ENCODE results near the gene RPL3.
"Not testable (repeated sequence)": the region's sequence is repeated elsewhere in the genome, so short reads cannot be mapped to it uniquely, and the experiment has no call there.

RPL3 gene

GRCh38 chr22:39319284-39320022 is at the start of gene RPL3:
RPL3 (minus strand) TSS chr22:39319623; CDS start chr22:39319597, 26 bp downstream.
- peak; percentile 99 for DNase-seq

- DNase-seq = no peak
These were observed 49.8 kb upstream of the RPL3 start for GRCh38 chr22:39369186-39369585.

GRCh38 chr22:39368461-39368911 is 49.1 kb upstream of the RPL3 start:
- DNase-seq = peak; percentile 66

GRCh38 chr22:39367035-39367434 is 47.6 kb upstream of the RPL3 start:
- DNase-seq = peak; percentile 35

- no peak for DNase-seq
These were observed 46.0 kb upstream of the RPL3 start for GRCh38 chr22:39365492-39365780.

GRCh38 chr22:39364714-39365491 is 45.5 kb upstream of the RPL3 start:
- DNase-seq = peak; percentile 64

- DNase-seq = peak; percentile 99
These were observed 44.5 kb upstream of the RPL3 start for GRCh38 chr22:39363751-39364515.

- peak; percentile 25 for DNase-seq
These were observed 43.5 kb upstream of the RPL3 start for GRCh38 chr22:39362932-39363331.

GRCh38 chr22:39362271-39362670 is 42.8 kb upstream of the RPL3 start:
- DNase-seq = peak; percentile 33

GRCh38 chr22:39361496-39361895 is 42.1 kb upstream of the RPL3 start:
- DNase-seq = peak; percentile 59

- DNase-seq = peak; percentile 35
These were observed 41.4 kb upstream of the RPL3 start for GRCh38 chr22:39360674-39361413.

- no peak for DNase-seq
These were observed 40.8 kb upstream of the RPL3 start for GRCh38 chr22:39360242-39360641.

GRCh38 chr22:39359659-39360195 is 40.3 kb upstream of the RPL3 start:
- DNase-seq = no peak

GRCh38 chr22:39358197-39358596 is 38.8 kb upstream of the RPL3 start:
- peak; percentile 51 for DNase-seq

- not testable (repeated sequence) for DNase-seq
These were observed 38.0 kb upstream of the RPL3 start for GRCh38 chr22:39357110-39358108.

- no peak for DNase-seq
These were observed 37.0 kb upstream of the RPL3 start for GRCh38 chr22:39356464-39356863.

- not testable (repeated sequence) for DNase-seq
These were observed 36.4 kb upstream of the RPL3 start for GRCh38 chr22:39355805-39356204.

- DNase-seq = no peak
These were observed 35.7 kb upstream of the RPL3 start for GRCh38 chr22:39355080-39355479.

- DNase-seq = peak; percentile 44
These were observed 33.9 kb upstream of the RPL3 start for GRCh38 chr22:39353346-39353745.

- peak; percentile 39 for DNase-seq
These were observed 33.0 kb upstream of the RPL3 start for GRCh38 chr22:39352306-39352891.
